OCI-LY7 (cell line): ENCODE results near the gene SMIM29. TPM values are rescaled to one million over a fixed set of nuclear protein-coding genes. Genes with fewer than 3 reads are reported as not detected.

Experiments used
- BruUV-seq: library from RNA; stranded (reverse); fragments of 400-500 nt; replicated peaks from 2 replicates; lab custom pipeline; 2021; lab: Mats Ljungman, UMichigan
- CTCF ChIA-PET: fragments of 300-600 bp; sonication (Branson Sonifier 250); formaldehyde crosslinking; loops from one replicate; lab custom pipeline; 2022; ENCODE audit warnings: antibody characterized with exemption; ENCODE audit not compliant: unreplicated experiment; lab: Charles Lee
- POLR2A ChIA-PET: fragments of 300-600 bp; sonication (Branson Sonifier 250); formaldehyde crosslinking; loops from one replicate; lab custom pipeline; 2022; ENCODE audit warnings: antibody characterized with exemption; lab: Charles Lee
- DNase-seq: peaks from one replicate; pipeline ENCODE4 v3.0.0-alpha.2; 2015; ENCODE audit warnings: low spot score
- H2AFZ ChIP-seq: fragments of 200-600 bp; sonication (generic), shearing (Covaris generic); 2 replicates; pipeline ENCODE4 v1.6.1; 2014; ENCODE audit warnings: mild to moderate bottlenecking, antibody characterized with exemption, low read length, moderate library complexity
- H3K27ac ChIP-seq: fragments of 200-600 bp; sonication (generic); 2 replicates; pipeline ENCODE4 v1.5.1; 2014; ENCODE audit warnings: mixed run types, low read depth, mild to moderate bottlenecking, moderate library complexity, low read length, inconsistent platforms; ENCODE audit not compliant: poor library complexity, severe bottlenecking
- H3K36me3 ChIP-seq: fragments of 200-600 bp; sonication (generic); 2 replicates; pipeline ENCODE4 v1.6.1; 2014; ENCODE audit warnings: mild to moderate bottlenecking, antibody characterized with exemption, low read length, moderate library complexity, mixed read lengths; ENCODE audit not compliant: insufficient read depth
- H3K4me1 ChIP-seq: fragments of 200-600 bp; sonication (generic); 2 replicates; pipeline ENCODE4 v1.5.1; 2014; ENCODE audit warnings: mild to moderate bottlenecking, low read length; ENCODE audit not compliant: insufficient read depth, poor library complexity, severe bottlenecking
- H3K4me2 ChIP-seq: fragments of 200-600 bp; sonication (generic); 2 replicates; pipeline ENCODE4 v1.6.1; 2014; ENCODE audit warnings: mild to moderate bottlenecking, low read length
- H3K4me3 ChIP-seq: fragments of 200-600 bp; sonication (generic); 2 replicates; pipeline ENCODE4 v1.5.1; 2014; ENCODE audit warnings: mild to moderate bottlenecking, low read depth, low read length; ENCODE audit not compliant: poor library complexity, severe bottlenecking
- H3K79me2 ChIP-seq: fragments of 200-600 bp; sonication (generic); 2 replicates; pipeline ENCODE4 v1.6.1; 2016; ENCODE audit warnings: low read depth, mild to moderate bottlenecking, low read length, moderate library complexity, mixed read lengths; ENCODE audit not compliant: insufficient read depth
- H3K9me2 ChIP-seq: fragments of 200-600 bp; sonication (generic); 2 replicates; pipeline ENCODE4 v1.6.1; 2016; ENCODE audit warnings: mild to moderate bottlenecking, low read length, mixed read lengths; ENCODE audit not compliant: insufficient read depth
- H3K9me3 ChIP-seq: fragments of 200-600 bp; sonication (generic); 2 replicates; pipeline ENCODE4 v1.6.1; 2014; ENCODE audit warnings: mild to moderate bottlenecking, mixed run types, low read length, mixed read lengths
- H4K20me1 ChIP-seq: fragments of 200-600 bp; sonication (generic); 2 replicates; pipeline ENCODE4 v1.6.1; 2014; ENCODE audit warnings: mild to moderate bottlenecking, antibody characterized with exemption, low read length, moderate library complexity, mixed read lengths; ENCODE audit not compliant: insufficient read depth
- CTCF ChIP-seq: fragments of 200-600 bp; sonication (generic); conservative IDR thresholded peaks from 2 replicates; pipeline ENCODE4 v1.5.1; 2014; ENCODE audit warnings: mild to moderate bottlenecking, antibody characterized with exemption, low read length, moderate library complexity, mixed read lengths
- EZH2phosphoT487 ChIP-seq: fragments of 200-600 bp; sonication (generic); IDR thresholded peaks from 2 replicates; pipeline ENCODE4 v1.6.1; 2018; ENCODE audit warnings: low read depth, borderline replicate concordance, mild to moderate bottlenecking, mixed run types, antibody characterized with exemption, low read length, moderate library complexity, mixed read lengths
- intact Hi-C: fragments of 100-400 bp; cut with micrococcal nuclease; formaldehyde crosslinking; loops from one replicate; pipeline ENCODE4 v1.10.0; 2022; ENCODE audit not compliant: unreplicated experiment
- total RNA-seq, 2 experiments: library from RNA; depleted of rRNA in 1 of 2; stranded (reverse); fragments of >200 nt in 1 of 2; shearing (Covaris generic) in 1 of 2; gene quantifications; 2 replicates each; pipeline ENCODE4 v1.2.3, GENCODE V29; 2014 to 2022

The SMIM29 gene
- total RNA-seq, 2 experiments from 2014 or later = 17.3 to 21.3 TPM

- BruUV-seq = no TSS peak
- no peak overlapping the region for H3K4me2 ChIP-seq
- H3K27ac ChIP-seq = no peak overlapping the region
- no peaks in the 10 kb centered on the region for H3K36me3 ChIP-seq
- H2AFZ ChIP-seq = no peak overlapping the region
- H3K9me3 ChIP-seq = no peaks in the 10 kb centered on the region
- POLR2A ChIA-PET = no interaction called here
- H4K20me1 ChIP-seq = no peaks in the 10 kb centered on the region
- H3K4me3 ChIP-seq = no peak overlapping the region
- H3K4me1 ChIP-seq = peaks cover 36% of the 10 kb centered on the region
- H3K9me2 ChIP-seq = no peaks in the 10 kb centered on the region
- DNase-seq = no peak
- peaks cover 6% of the 10 kb centered on the region; the same call in 1 of the 2 replicates for H3K79me2 ChIP-seq
- intact Hi-C loops = loop anchor here (10.0 kb wide), 1 partner anchor 443 kb away; no protein-coding TSS in a partner anchor
- TF ChIP-seq CTCF (no peak), EZH2phosphoT487 (no peak)
- CTCF ChIA-PET = no interaction called here
These were observed 17.1 kb downstream of the SMIM29 start for GRCh38 chr6:34231566-34232336.

- intact Hi-C loops = loop anchor here (10.0 kb wide), 1 partner anchor 444 kb away; no protein-coding TSS in a partner anchor
- H3K36me3 ChIP-seq = no peaks in the 10 kb centered on the region
- no TSS peak for BruUV-seq
- no peak overlapping the region for H3K4me2 ChIP-seq
- no peak for DNase-seq
- no peaks in the 10 kb centered on the region for H4K20me1 ChIP-seq
- H3K9me3 ChIP-seq = no peaks in the 10 kb centered on the region
- H3K27ac ChIP-seq = no peak overlapping the region
- no peaks in the 10 kb centered on the region for H3K79me2 ChIP-seq
- H3K4me3 ChIP-seq = no peak overlapping the region
- ChIA-PET POLR2A (no interaction called here), CTCF (no interaction called here)
- no peak for TF ChIP-seq CTCF
- no peak for TF ChIP-seq EZH2phosphoT487
- no peak overlapping the region for H2AFZ ChIP-seq
- no peaks in the 10 kb centered on the region for H3K9me2 ChIP-seq
- peaks cover 32% of the 10 kb centered on the region for H3K4me1 ChIP-seq
These were observed 18.0 kb downstream of the SMIM29 start for GRCh38 chr6:34230653-34231371.

GRCh38 chr6:34229877-34230276, 18.9 kb downstream of the SMIM29 start:
- Histone ChIP-seq H3K9me2 (no peaks in the 10 kb centered on the region), H3K4me2 (no peak overlapping the region), H3K4me1 (peaks cover 23% of the 10 kb centered on the region), H2AFZ (no peak overlapping the region), H3K36me3 (no peaks in the 10 kb centered on the region), H3K9me3 (no peaks in the 10 kb centered on the region), H3K4me3 (no peak overlapping the region), H3K79me2 (no peaks in the 10 kb centered on the region), H4K20me1 (no peaks in the 10 kb centered on the region), H3K27ac (no peak overlapping the region)
- ChIA-PET CTCF (no interaction called here), POLR2A (no interaction called here)
- intact Hi-C loops = loop anchor here (10.0 kb wide), 1 partner anchor 445 kb away; no protein-coding TSS in a partner anchor
- TF ChIP-seq CTCF (no peak), EZH2phosphoT487 (no peak)
- DNase-seq = no peak
- no TSS peak for BruUV-seq
